Naive thymus-derived CD4-positive, alpha-beta T cell (primary cell): ENCODE measurements around the gene KIAA1671. TPM values are rescaled to one million over a fixed set of nuclear protein-coding genes. Genes with fewer than 3 reads are reported as not detected.

Source experiments
- ATAC-seq: fragments of 150-1000 bp; cut with Tn5 transposase; 2 replicates; pipeline ENCODE4 v1.10.0; 2021; ENCODE audit warnings: mild to moderate bottlenecking, moderate library complexity
- CTCF ChIA-PET: fragments of 350-600 bp; sonication (Branson Sonifier 250); formaldehyde crosslinking; loops from one replicate; lab custom pipeline; 2021; ENCODE audit warnings: antibody characterized with exemption; lab: Charles Lee
- POLR2A ChIA-PET: fragments of 350-600 bp; sonication (Branson Sonifier 250); formaldehyde crosslinking; loops from one replicate; lab custom pipeline; 2021; ENCODE audit warnings: antibody characterized with exemption, inconsistent platforms; lab: Charles Lee
- DNase-seq, 9 donors: peaks; one replicate each; pipeline versions ENCODE4 v3.0.0 to v3.0.0-alpha.2; 2020 to 2022; ENCODE audit warnings: mixed read lengths in 1 of 9
- H3K27ac ChIP-seq: one replicate; pipeline ENCODE4 v1.7.0; 2013; ENCODE audit warnings: mild to moderate bottlenecking, low read depth, low read length, moderate library complexity
- H3K27me3 ChIP-seq, 2 donors: one replicate each; pipeline ENCODE4 v1.7.0; 2013; ENCODE audit warnings: low read length in 2 of 2, mild to moderate bottlenecking in 2 of 2, moderate library complexity in 2 of 2; ENCODE audit not compliant: control insufficient read depth in 2 of 2, insufficient read depth in 2 of 2
- H3K36me3 ChIP-seq, 3 experiments: 1 replicate in 2 of 3; 2 replicates in 1 of 3; pipeline ENCODE4 v1.7.0; 2013; ENCODE audit warnings: low read length in 3 of 3, mild to moderate bottlenecking in 3 of 3, moderate library complexity in 1 of 3; ENCODE audit not compliant: insufficient read depth in 3 of 3, control insufficient read depth in 2 of 3
- H3K4me1 ChIP-seq, 2 donors: one replicate each; pipeline ENCODE4 v1.7.0; 2013; ENCODE audit warnings: low read length in 2 of 2, mild to moderate bottlenecking in 2 of 2, moderate library complexity in 1 of 2; ENCODE audit not compliant: control insufficient read depth in 2 of 2, insufficient read depth in 2 of 2
- H3K4me3 ChIP-seq: 2 replicates; pipeline ENCODE4 v1.7.0; 2013; ENCODE audit warnings: mild to moderate bottlenecking, low read length
- H3K9me3 ChIP-seq, 3 experiments: 1 replicate in 2 of 3; 2 replicates in 1 of 3; pipeline ENCODE4 v1.7.0; 2013; ENCODE audit warnings: low read length in 3 of 3; ENCODE audit not compliant: control insufficient read depth in 2 of 3
- H3K27ac Mint-ChIP-seq, 9 donors: one replicate each; pipeline ENCODE4 v1.8.0; 2020 to 2022; ENCODE audit warnings: mixed read lengths in 9 of 9, mild to moderate bottlenecking in 8 of 9, moderate library complexity in 5 of 9, inconsistent platforms in 2 of 9
- H3K27me3 Mint-ChIP-seq, 5 donors: one replicate each; pipeline ENCODE4 v1.8.0; 2021 to 2022; ENCODE audit warnings: mixed read lengths in 5 of 5, mild to moderate bottlenecking in 1 of 5
- H3K36me3 Mint-ChIP-seq, 5 donors: one replicate each; pipeline ENCODE4 v1.8.0; 2020 to 2022; ENCODE audit warnings: mixed read lengths in 5 of 5, mild to moderate bottlenecking in 3 of 5, inconsistent platforms in 1 of 5
- H3K4me1 Mint-ChIP-seq, 7 donors: one replicate each; pipeline ENCODE4 v1.8.0; 2020 to 2022; ENCODE audit warnings: mixed read lengths in 7 of 7, mild to moderate bottlenecking in 3 of 7, inconsistent platforms in 1 of 7
- H3K4me3 Mint-ChIP-seq, 10 donors: one replicate each; pipeline ENCODE4 v1.8.0; 2020 to 2022; ENCODE audit warnings: mild to moderate bottlenecking in 10 of 10, mixed read lengths in 10 of 10, moderate library complexity in 6 of 10, inconsistent platforms in 2 of 10
- H3K9me3 Mint-ChIP-seq, 11 donors: one replicate each; pipeline ENCODE4 v1.8.0; 2020 to 2022; ENCODE audit warnings: mixed read lengths in 11 of 11, mild to moderate bottlenecking in 4 of 11, inconsistent platforms in 1 of 11, moderate library complexity in 1 of 11
- intact Hi-C, 2 donors: fragments of 100-400 bp; cut with micrococcal nuclease; formaldehyde crosslinking; loops; one replicate each; pipeline ENCODE4 v1.15.1; 2023
- polyA plus RNA-seq, 2 donors: library from polyadenylated mRNA; unstranded; fragments of 300-500 nt; fragmentation: Illumina TruSeq; gene quantifications; one replicate each; pipeline ENCODE4 v1.2.3, GENCODE V29; 2021
- total RNA-seq, 6 experiments: library from RNA in 5 of 6; stranded (reverse) in 5 of 6; gene quantifications; 1 replicate in 5 of 6; 2 replicates in 1 of 6; pipeline ENCODE4 v1.2.3 and lab custom pipeline; 2021 to 2026

KIAA1671 gene
- total and polyA plus RNA-seq, 7 experiments from 2014 or later, result 0.47 to 19.0 (median 4.2) TPM

DNA sequence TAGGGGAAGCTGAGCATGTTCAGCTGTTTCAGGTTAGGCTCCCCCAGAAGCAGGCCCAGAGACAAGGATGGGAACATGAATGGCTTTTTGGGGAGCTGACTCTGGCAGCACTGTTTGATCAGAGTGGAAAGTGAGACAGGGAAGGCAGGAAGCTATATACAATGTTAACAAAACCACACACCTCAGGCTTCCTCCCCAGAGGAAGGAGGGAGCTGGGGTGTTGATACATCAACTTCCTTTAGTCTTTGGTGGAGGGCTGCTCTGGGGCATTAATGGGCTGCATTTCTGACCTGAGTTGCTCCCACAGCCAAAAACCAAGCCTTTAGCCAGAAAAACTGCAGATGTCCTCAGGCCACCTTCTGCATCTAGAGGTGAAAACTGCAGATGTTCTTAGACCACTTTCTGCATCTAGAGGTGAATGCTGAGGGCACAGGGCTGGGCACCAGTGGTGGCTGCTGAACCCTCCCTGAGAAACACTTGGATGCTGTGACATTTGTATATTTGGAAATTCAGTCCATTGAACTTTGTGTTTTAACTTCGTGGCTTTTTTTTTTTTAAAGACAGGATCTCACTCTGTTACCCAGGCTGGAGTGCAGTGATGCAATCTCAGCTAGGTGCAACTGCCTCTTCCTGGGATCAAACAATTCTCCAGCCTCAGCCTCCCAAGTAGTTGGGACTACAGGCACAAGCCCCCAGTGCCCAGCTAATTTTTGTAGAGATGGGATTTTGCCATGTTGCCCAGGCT lies 49.9 kb downstream of the KIAA1671 start:
- ATAC-seq (no peak), DNase-seq (no peak)
- peaks cover 0 to 12% (median 4%) of the 10 kb centered on the region in 11 donors for H3K9me3 Mint-ChIP-seq
- Histone ChIP-seq H3K4me3 (no peak overlapping the region), H3K27me3 (no peaks in the 10 kb centered on the region), H3K36me3 (no peaks in the 10 kb centered on the region), H3K27ac (no peak overlapping the region), H3K9me3 (peaks cover 0 to 5% (median 0%) of the 10 kb centered on the region in 3 experiments), H3K4me1 (peaks cover 0 to 7% of the 10 kb centered on the region in 2 donors)
- peaks cover 0 to 5% (median 2%) of the 10 kb centered on the region in 5 donors for H3K27me3 Mint-ChIP-seq
- H3K36me3 Mint-ChIP-seq, result peaks cover 0 to 17% (median 0%) of the 10 kb centered on the region in 5 donors
- ChIA-PET CTCF (no interaction called here), POLR2A (no interaction called here)
- H3K4me3 Mint-ChIP-seq, result peak overlapping the region in 1 of 10 donors; percentile 61
- intact Hi-C loops, result no loop called here
- H3K4me1 Mint-ChIP-seq, result peaks cover 0 to 26% (median 5%) of the 10 kb centered on the region in 7 donors
- peak overlapping the region in 1 of 9 donors; percentile 70 for H3K27ac Mint-ChIP-seq

GRCh38 chr22:25006354-25006753 lies 53.8 kb downstream of the KIAA1671 start:
- H3K4me3 ChIP-seq, result no peak overlapping the region
- POLR2A ChIA-PET, result no interaction called here
- CTCF ChIA-PET, result interaction anchor here (0.7 kb wide), 1 partner anchor 1477 kb away, joined by 3 read pairs; no protein-coding TSS in a partner anchor
- H3K36me3 Mint-ChIP-seq, result peaks cover 0 to 12% (median 0%) of the 10 kb centered on the region in 5 donors
- peaks cover 0 to 5% (median 0%) of the 10 kb centered on the region in 3 experiments for H3K9me3 ChIP-seq
- no peak overlapping the region for H3K27ac ChIP-seq
- no peak overlapping the region for H3K4me3 Mint-ChIP-seq
- H3K27me3 ChIP-seq, result no peaks in the 10 kb centered on the region
- H3K27me3 Mint-ChIP-seq, result peaks cover 0 to 3% (median 0%) of the 10 kb centered on the region in 5 donors
- ATAC-seq, result no peak
- H3K4me1 Mint-ChIP-seq, result peaks cover 0 to 18% (median 5%) of the 10 kb centered on the region in 7 donors
- intact Hi-C loops, result no loop called here
- H3K4me1 ChIP-seq, result peaks cover 0 to 7% of the 10 kb centered on the region in 2 donors
- H3K36me3 ChIP-seq, result no peaks in the 10 kb centered on the region
- peaks cover 0 to 9% (median 3%) of the 10 kb centered on the region in 11 donors for H3K9me3 Mint-ChIP-seq
- no peak overlapping the region for H3K27ac Mint-ChIP-seq
- DNase-seq, result no peak

DNA sequence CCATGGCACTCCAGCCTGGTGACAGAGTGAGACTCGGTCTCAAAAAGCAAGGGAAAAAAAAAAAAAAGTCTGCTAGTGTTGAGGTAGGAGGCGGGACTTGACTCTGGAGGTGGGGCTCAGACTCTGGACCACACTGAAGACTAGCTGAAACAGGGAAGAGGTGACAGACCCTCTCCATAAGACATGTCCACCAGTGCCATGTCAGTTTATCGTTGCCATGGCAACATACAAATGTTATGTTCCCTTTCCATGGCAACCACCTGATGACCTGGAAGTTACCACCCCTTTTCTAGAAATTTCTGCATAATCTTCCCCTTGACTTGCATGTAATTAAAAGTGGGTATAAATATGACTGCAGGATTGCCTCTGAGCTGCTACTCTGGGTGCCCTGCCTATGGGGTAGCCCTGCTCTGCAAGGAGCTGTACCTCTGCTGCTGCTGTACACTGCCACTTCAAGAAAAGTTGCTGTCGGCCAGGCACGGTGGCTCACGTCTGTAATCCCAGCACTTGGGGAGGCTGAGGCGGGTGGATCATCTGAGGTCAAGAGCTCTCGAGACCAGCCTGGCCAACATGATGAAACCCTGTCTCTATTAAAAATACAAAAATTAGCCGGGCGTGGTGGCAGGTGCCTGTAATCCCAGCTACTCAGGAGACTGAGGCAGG lies 55.1 kb downstream of the KIAA1671 start:
- CTCF ChIA-PET, result no interaction called here
- peak in 1 of 9 donors; percentile 1 for DNase-seq
- no peak overlapping the region for H3K27ac Mint-ChIP-seq
- peaks cover 0 to 3% (median 0%) of the 10 kb centered on the region in 5 donors for H3K27me3 Mint-ChIP-seq
- no peak overlapping the region for H3K27ac ChIP-seq
- no peaks in the 10 kb centered on the region for H3K36me3 ChIP-seq
- no peak for ATAC-seq
- H3K4me1 Mint-ChIP-seq, result peaks cover 0 to 7% (median 0%) of the 10 kb centered on the region in 7 donors
- POLR2A ChIA-PET, result no interaction called here
- H3K4me3 ChIP-seq, result no peak overlapping the region
- H3K4me3 Mint-ChIP-seq, result no peak overlapping the region
- peaks cover 0 to 7% (median 0%) of the 10 kb centered on the region in 5 donors for H3K36me3 Mint-ChIP-seq
- intact Hi-C loops, result no loop called here
- H3K9me3 Mint-ChIP-seq, result peaks cover 0 to 5% (median 1%) of the 10 kb centered on the region in 11 donors
- H3K27me3 ChIP-seq, result no peaks in the 10 kb centered on the region
- no peaks in the 10 kb centered on the region for H3K9me3 ChIP-seq
- H3K4me1 ChIP-seq, result peaks cover 0 to under 1% of the 10 kb centered on the region in 2 donors

GRCh38 chr22:25008666-25009065 lies 56.1 kb downstream of the KIAA1671 start:
- Mint-ChIP-seq H3K27me3 (peaks cover 0 to 9% (median 3%) of the 10 kb centered on the region in 5 donors), H3K4me3 (no peak overlapping the region), H3K27ac (no peak overlapping the region), H3K4me1 (peaks cover 0 to 11% (median 0%) of the 10 kb centered on the region in 7 donors), H3K36me3 (peaks cover 0 to 4% (median 0%) of the 10 kb centered on the region in 5 donors), H3K9me3 (peaks cover 0 to 5% (median 0%) of the 10 kb centered on the region in 11 donors)
- no peaks in the 10 kb centered on the region for H3K27me3 ChIP-seq
- no peak overlapping the region for H3K27ac ChIP-seq
- ATAC-seq (no peak), DNase-seq (no peak)
- H3K4me3 ChIP-seq, result no peak overlapping the region
- CTCF ChIA-PET, result no interaction called here
- H3K9me3 ChIP-seq, result no peaks in the 10 kb centered on the region
- POLR2A ChIA-PET, result no interaction called here
- no peaks in the 10 kb centered on the region for H3K4me1 ChIP-seq
- no peaks in the 10 kb centered on the region for H3K36me3 ChIP-seq
- intact Hi-C loops, result no loop called here

GRCh38 chr22:25012741-25013143 lies 60.2 kb downstream of the KIAA1671 start:
- Histone ChIP-seq H3K27me3 (no peaks in the 10 kb centered on the region), H3K27ac (no peak overlapping the region), H3K36me3 (no peaks in the 10 kb centered on the region), H3K9me3 (no peaks in the 10 kb centered on the region), H3K4me1 (no peaks in the 10 kb centered on the region), H3K4me3 (no peak overlapping the region)
- peak overlapping the region in 1 of 9 donors; percentile 34 for H3K27ac Mint-ChIP-seq
- H3K4me1 Mint-ChIP-seq, result peaks cover 0 to 6% (median 0%) of the 10 kb centered on the region in 7 donors
- CTCF ChIA-PET, result no interaction called here
- no peak for DNase-seq
- no peaks in the 10 kb centered on the region for H3K36me3 Mint-ChIP-seq
- H3K9me3 Mint-ChIP-seq, result peaks cover 0 to 3% (median 0%) of the 10 kb centered on the region in 11 donors
- intact Hi-C loops, result no loop called here
- H3K4me3 Mint-ChIP-seq, result no peak overlapping the region
- peaks cover 0 to 16% (median 0%) of the 10 kb centered on the region in 5 donors for H3K27me3 Mint-ChIP-seq
- ATAC-seq, result no peak
- POLR2A ChIA-PET, result no interaction called here

DNA sequence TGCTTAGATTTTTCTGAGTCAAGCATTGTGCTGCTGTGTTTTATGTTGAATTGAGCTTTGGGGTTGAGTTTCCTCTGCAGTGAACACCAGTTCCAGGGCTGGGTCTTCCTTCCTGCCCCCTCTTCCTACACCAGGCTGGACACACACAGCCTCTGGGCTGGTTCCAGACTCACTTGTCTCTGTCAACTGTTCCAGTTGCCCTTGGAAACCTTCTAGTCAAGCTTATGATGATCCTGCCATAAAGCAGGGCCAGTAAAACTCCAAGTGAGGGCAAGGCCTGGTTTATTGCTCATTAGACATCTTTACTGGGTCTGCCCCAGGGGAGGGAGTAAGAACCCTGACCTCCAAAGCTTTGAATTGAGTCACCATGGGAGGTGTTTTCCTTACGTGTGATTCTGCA lies 61.1 kb downstream of the KIAA1671 start:
- H3K36me3 Mint-ChIP-seq, result no peaks in the 10 kb centered on the region
- ATAC-seq, result no peak
- no peak overlapping the region for H3K27ac ChIP-seq

More for the DNA sequence above, 61.1 kb downstream of the KIAA1671 start:
- Histone ChIP-seq H3K4me1 (no peaks in the 10 kb centered on the region), H3K9me3 (no peaks in the 10 kb centered on the region), H3K27me3 (no peaks in the 10 kb centered on the region), H3K36me3 (no peaks in the 10 kb centered on the region), H3K4me3 (no peak overlapping the region)
- POLR2A ChIA-PET, result no interaction called here
- H3K4me3 Mint-ChIP-seq, result no peak overlapping the region
- intact Hi-C loops, result no loop called here
- peaks cover 0 to 6% (median 0%) of the 10 kb centered on the region in 7 donors for H3K4me1 Mint-ChIP-seq
- DNase-seq, result no peak
- H3K27me3 Mint-ChIP-seq, result peaks cover 0 to 25% (median 0%) of the 10 kb centered on the region in 5 donors
- CTCF ChIA-PET, result no interaction called here
- H3K27ac Mint-ChIP-seq, result no peak overlapping the region
- peaks cover 0 to 3% (median 0%) of the 10 kb centered on the region in 11 donors for H3K9me3 Mint-ChIP-seq
